Neural cell (in vitro differentiated cells): ENCODE results near the gene RABGAP1L. TPM values are rescaled to one million over a fixed set of nuclear protein-coding genes. Genes with fewer than 3 reads are reported as not detected.

ENCODE experiments used
- H2AFZ ChIP-seq: fragments of 200-600, 300-800 bp; sonication (generic), shearing (Covaris generic); 2 replicates; pipeline ENCODE4 v1.6.0; 2014; ENCODE audit warnings: low read depth, mild to moderate bottlenecking, antibody characterized with exemption, low read length, moderate library complexity
- H3F3A ChIP-seq: fragments of 200-600 bp; shearing (Covaris generic); 2 replicates; pipeline ENCODE4 v1.6.1; 2016; ENCODE audit warnings: mild to moderate bottlenecking, moderate library complexity, mixed read lengths, antibody characterized with exemption, low read length; ENCODE audit not compliant: insufficient read depth, poor library complexity, severe bottlenecking
- H3K27ac ChIP-seq: fragments of 200-600, 300-800 bp; sonication (generic), shearing (Covaris generic); 2 replicates; pipeline ENCODE4 v1.5.1; 2014; ENCODE audit warnings: mild to moderate bottlenecking, low read length, moderate library complexity
- H3K27me3 ChIP-seq: fragments of 300-800, 200-600 bp; sonication (generic), shearing (Covaris generic); 2 replicates; pipeline ENCODE4 v1.6.0; 2014; ENCODE audit warnings: mild to moderate bottlenecking, low read depth, low read length, moderate library complexity; ENCODE audit not compliant: insufficient read depth
- H3K36me3 ChIP-seq: fragments of 300-800, 200-600 bp; sonication (generic), shearing (Covaris generic); 2 replicates; pipeline ENCODE4 v1.5.1; 2014; ENCODE audit warnings: mild to moderate bottlenecking, antibody characterized with exemption, low read length, moderate library complexity; ENCODE audit not compliant: insufficient read depth
- H3K4me2 ChIP-seq: fragments of 300-800, 200-600 bp; sonication (generic), shearing (Covaris generic); 2 replicates; pipeline ENCODE4 v1.6.0; 2014; ENCODE audit warnings: mild to moderate bottlenecking, low read length
- H3K4me3 ChIP-seq: fragments of 300-800, 200-600 bp; sonication (generic), shearing (Covaris generic); 2 replicates; pipeline ENCODE4 v1.5.1; 2014; ENCODE audit warnings: mild to moderate bottlenecking, low read length, moderate library complexity
- H3K79me2 ChIP-seq: fragments of 200-600 bp; shearing (Covaris generic); replicated peaks from 2 replicates; pipeline ENCODE4 v1.6.0; 2014; ENCODE audit warnings: mild to moderate bottlenecking, low read length, moderate library complexity; ENCODE audit not compliant: insufficient read depth
- H3K9ac ChIP-seq: fragments of 300-800, 200-600 bp; sonication (generic), shearing (Covaris generic); 2 replicates; pipeline ENCODE4 v1.6.1; 2016; ENCODE audit warnings: mild to moderate bottlenecking, low read length, mixed read lengths
- H3K9me2 ChIP-seq: fragments of 200-600 bp; shearing (Covaris generic); 2 replicates; pipeline ENCODE4 v1.6.1; 2016; ENCODE audit warnings: mild to moderate bottlenecking, low read length, mixed read lengths; ENCODE audit not compliant: insufficient read depth
- H3K9me3 ChIP-seq: fragments of 200-600, 300-800 bp; sonication (generic), shearing (Covaris generic); 2 replicates; pipeline ENCODE4 v1.6.1; 2016; ENCODE audit warnings: mild to moderate bottlenecking, mixed run types, low read length, moderate library complexity, mixed read lengths
- H4K20me1 ChIP-seq: fragments of 200-600 bp; shearing (Covaris generic); 2 replicates; pipeline ENCODE4 v1.6.1; 2016; ENCODE audit warnings: mild to moderate bottlenecking, mixed run types; ENCODE audit not compliant: insufficient read depth
- CTCF ChIP-seq: fragments of 450-650 bp; IDR thresholded peaks from 2 replicates; pipeline ENCODE4 v1.5.1; 2014; ENCODE audit warnings: antibody characterized with exemption, mild to moderate bottlenecking, moderate library complexity; ENCODE audit not compliant: poor library complexity, severe bottlenecking
- EP300 ChIP-seq: fragments of 450-650 bp; conservative IDR thresholded peaks from 2 replicates; pipeline ENCODE4 v1.6.1; 2014; ENCODE audit warnings: antibody characterized with exemption, mild to moderate bottlenecking, moderate library complexity; ENCODE audit not compliant: poor library complexity, severe bottlenecking
- EZH2 ChIP-seq: fragments of 200-600, 300-800 bp; shearing (Covaris generic), sonication (generic); IDR thresholded peaks from 2 replicates; pipeline ENCODE4 v1.6.1; 2014; ENCODE audit warnings: antibody characterized with exemption, low read length, borderline replicate concordance, mild to moderate bottlenecking; ENCODE audit not compliant: insufficient read depth, poor library complexity, severe bottlenecking
- MXI1 ChIP-seq: fragments of 450-650 bp; conservative IDR thresholded peaks from 2 replicates; pipeline ENCODE4 v1.6.1; 2014; ENCODE audit warnings: antibody characterized with exemption, mild to moderate bottlenecking; ENCODE audit not compliant: poor library complexity, severe bottlenecking
- POLR2AphosphoS5 ChIP-seq: IDR thresholded peaks from 2 replicates; pipeline ENCODE4 v1.6.1; 2012
- RAD21 ChIP-seq: fragments of 450-650 bp; conservative IDR thresholded peaks from 2 replicates; pipeline ENCODE4 v1.6.1; 2014; ENCODE audit warnings: antibody characterized with exemption, mild to moderate bottlenecking, moderate library complexity
- REST ChIP-seq: IDR thresholded peaks from 2 replicates; pipeline ENCODE4 v1.6.1; 2012; ENCODE audit warnings: borderline replicate concordance
- SMC3 ChIP-seq: fragments of 450-650 bp; conservative IDR thresholded peaks from 2 replicates; pipeline ENCODE4 v1.6.1; 2014; ENCODE audit warnings: antibody characterized with exemption, mild to moderate bottlenecking, moderate library complexity; ENCODE audit not compliant: poor library complexity
- polyA plus RNA-seq: library from polyadenylated mRNA; depleted of rRNA; stranded (reverse); fragments of >200 nt; gene quantifications from 2 replicates; pipeline ENCODE4 v1.2.3, GENCODE V29; 2014

Gene RABGAP1L
- polyA plus RNA-seq, 1 donor from 2014 or later, result 32.2 TPM

- Histone ChIP-seq H3K79me2 (peaks cover 39% of the 10 kb centered on the region), H3K9me3 (no peaks in the 10 kb centered on the region)
These were observed 840.1 kb downstream of the RABGAP1L start for GRCh38 chr1:174999216-174999935.

More at GRCh38 chr1:174999216-174999935, 840.1 kb downstream of the RABGAP1L start:
- H3K9me2 ChIP-seq, result no peaks in the 10 kb centered on the region
- peaks cover 3% of the 10 kb centered on the region for H4K20me1 ChIP-seq
- peak overlapping the region; percentile 99 for H3K27ac ChIP-seq
- peak overlapping the region; percentile 98 for H3K4me2 ChIP-seq
- no peaks in the 10 kb centered on the region for H3K36me3 ChIP-seq
- peaks cover 6% of the 10 kb centered on the region for H3F3A ChIP-seq
- no peaks in the 10 kb centered on the region for H3K27me3 ChIP-seq
- H3K9ac ChIP-seq, result peak overlapping the region; percentile 93
- peak overlapping the region; percentile 94 for H3K4me3 ChIP-seq
- TF ChIP-seq MXI1 (no peak), EZH2 (no peak), RAD21 (no peak), EP300 (peak; percentile 91), POLR2AphosphoS5 (peak; percentile 88), SMC3 (no peak), CTCF (no peak), REST (peak; percentile 71)
- H2AFZ ChIP-seq, result peak overlapping the region; percentile 100
